CD4-positive, alpha-beta T cell treated with Interleukin-4 for 4 hours (primary cell): ENCODE measurements around the gene HOXA5.

Source experiments
- DNase-seq: peaks from one replicate; pipeline ENCODE4 v3.0.0-alpha.2; 2020

Gene HOXA5

DNA sequence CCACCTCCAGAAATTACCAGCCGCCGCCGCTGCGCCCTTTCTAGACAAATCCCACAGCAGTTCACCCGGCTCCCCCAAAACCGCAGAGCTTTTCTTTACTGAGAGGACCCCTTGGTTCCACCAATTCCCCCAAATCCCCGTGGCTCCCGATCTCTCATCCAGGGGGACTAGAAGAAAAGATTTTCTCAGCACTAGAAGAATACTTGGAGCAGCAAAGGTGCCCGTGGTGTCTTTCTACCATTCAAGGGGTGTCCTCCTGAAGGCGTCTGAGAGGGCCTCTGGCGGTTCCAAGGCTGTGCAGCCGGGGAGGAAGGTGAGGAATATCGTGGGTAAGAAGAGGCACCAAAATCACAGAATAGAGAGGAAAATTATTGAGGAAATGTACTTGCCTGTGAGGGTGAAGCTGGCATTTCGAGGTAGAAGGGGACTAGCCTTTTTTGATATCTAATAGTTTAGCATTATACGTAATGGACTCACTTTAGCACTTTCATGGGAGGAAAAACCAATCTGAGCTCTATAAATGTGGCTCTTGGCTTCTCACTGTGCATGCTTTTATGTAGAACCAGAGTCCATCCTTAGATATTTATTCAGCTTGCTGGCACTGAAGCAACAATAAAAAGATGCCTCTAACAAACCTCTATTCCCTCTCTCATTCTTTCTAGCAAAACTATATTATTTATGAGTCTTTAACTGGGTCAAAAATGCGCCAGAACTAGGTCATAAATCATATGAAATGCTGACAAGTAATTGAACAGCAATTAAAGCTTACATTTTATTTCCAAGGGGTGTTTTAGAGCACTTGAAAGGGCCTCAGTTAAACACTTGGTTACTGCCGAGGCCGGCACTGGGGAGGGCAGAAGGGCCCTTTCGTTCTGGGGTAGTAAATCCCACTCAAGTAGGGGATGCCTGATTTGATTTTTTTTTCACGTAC is 27.2 kb downstream of the HOXA5 start:
- DNase-seq, result no peak

DNA sequence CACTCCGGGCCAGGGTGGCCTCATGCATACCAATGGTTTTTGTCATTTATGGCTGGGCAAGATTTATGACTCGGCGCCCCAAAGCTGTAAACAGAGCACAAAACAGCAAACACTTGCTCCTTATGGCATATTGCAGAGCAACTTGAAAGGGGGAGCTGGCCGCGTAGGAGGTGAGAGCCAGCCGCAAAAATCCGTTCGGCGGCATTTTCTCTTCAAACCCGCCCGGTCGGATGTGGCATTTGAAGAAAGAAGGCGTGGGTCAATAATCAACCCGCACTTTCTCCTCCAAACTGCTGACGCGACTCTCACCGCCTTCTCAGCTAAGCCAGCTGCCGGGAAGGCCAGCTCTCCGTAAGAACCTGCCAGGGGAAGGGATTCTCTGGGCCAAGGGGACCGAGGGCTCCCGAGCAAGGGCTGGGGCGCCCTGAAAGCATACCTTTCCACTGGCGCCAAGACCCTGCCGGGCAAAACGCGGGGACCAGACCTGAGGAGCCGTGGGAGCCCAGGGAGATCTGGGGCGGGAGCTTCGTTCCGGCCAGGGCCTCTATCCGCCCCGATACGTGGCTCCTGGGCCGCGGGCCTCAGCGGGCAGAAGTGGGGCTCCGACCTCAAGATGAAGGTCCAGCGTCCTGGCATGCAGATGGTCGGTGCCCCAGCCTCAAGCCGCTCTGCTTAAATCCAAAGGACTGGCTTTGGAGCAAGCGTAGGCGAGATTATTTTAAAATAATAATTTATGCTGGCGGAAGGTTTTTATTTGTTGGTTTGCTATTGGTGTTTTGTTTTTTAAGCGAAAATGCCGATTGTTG is 28.1 kb downstream of the HOXA5 start:
- DNase-seq, result no peak

DNA sequence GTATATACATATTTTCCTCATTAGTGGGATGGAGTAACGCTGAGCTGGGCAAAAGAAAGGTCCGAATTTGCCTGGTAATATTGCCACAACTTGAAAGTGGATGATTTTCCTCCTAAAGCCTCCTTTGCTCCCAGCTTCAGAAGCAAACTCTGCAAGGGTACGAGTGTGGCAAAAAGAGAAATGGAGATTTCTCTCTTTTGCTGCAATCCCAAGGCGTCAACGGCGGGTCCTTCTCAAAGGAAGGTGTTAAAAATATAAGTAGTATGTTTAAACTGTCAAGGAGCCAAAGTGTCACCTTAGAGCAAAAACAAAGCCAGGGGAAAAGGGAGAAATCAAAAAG is 28.6 kb downstream of the HOXA5 start:
- no peak for DNase-seq

DNA sequence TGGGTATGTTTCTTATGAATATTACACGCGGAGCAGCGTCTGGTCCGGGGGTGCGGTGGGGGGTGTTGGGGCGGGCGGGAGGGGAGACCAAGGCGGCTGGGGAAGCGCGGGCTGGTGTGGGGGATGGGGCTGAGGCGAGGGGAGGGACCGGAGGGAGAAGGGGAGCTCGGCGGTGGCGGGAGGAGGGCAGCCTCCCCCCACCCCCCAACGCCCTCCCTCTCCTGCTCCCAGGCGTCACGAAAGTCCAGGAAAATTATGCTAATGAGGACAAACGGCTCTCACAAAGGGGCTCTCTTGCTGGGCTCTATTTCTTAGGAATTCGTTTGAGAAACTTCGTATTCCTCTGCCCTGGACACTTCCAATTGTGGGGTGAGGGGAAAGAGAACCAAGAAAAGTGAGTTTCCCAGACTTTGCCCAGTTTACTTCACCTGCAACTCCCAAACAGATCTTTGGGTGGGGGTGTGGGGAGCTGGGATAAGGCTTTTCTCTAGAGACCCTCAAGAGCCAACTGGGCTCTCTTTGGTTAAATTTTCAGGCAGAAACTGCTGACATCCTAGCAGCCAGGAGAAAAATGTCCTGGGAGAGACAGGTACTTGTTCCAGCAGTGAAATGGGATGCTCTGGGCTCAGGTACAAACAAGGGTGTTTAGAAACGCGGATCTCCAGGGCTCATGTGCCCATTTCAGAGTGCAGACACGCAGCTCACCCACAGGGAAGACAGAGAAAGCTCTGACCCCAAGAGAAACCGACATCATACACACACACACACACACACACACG is 29.3 kb downstream of the HOXA5 start:
- no peak for DNase-seq

DNA sequence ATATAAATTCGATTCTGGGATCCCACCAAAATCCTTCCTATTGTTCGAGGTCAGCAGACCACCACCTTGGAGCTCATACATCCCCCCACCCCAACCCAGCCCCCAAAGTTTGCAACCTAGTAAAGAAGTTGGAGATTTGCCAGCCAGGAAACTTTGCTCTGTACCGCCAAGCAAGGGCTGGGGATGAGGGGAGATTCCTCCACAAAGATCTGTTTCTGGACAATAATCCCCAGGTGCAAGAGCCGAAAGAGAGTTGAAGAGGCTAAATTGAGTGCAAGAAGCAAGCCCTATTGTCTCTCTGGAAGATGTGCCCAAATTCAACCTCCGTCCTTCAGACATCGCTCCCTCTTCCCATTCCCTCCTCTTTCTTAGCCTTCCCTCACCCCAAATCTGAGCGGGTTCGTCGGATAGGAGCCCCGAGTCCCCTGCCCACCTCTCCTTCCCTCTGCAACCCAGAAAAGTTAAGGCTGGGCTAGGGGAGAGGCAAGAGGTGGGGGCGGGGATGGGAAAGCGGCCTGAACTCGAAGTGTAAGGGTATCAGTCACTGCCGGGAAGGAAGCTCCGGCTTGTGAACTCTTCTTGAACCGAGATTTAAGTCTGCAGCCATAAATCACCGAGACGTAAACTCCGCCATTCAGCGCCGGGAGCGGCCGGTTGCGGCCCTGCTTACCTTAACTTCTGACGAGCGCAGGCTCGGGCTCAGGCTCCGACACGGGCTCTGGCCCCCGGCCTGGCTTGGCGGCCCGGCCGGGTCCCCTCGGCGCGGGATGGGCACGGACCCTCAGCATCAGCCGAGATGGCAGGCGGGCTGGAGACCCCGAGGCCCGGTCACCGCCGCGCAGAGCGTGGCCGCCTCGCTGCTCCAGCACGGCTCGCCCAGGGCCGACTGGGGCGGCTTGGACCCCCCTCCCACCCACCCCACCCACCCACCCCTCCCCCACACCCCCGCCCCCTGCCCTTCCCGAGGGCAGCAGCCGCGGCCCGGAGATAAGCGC is 30.2 kb downstream of the HOXA5 start:
- DNase-seq, result no peak

DNA sequence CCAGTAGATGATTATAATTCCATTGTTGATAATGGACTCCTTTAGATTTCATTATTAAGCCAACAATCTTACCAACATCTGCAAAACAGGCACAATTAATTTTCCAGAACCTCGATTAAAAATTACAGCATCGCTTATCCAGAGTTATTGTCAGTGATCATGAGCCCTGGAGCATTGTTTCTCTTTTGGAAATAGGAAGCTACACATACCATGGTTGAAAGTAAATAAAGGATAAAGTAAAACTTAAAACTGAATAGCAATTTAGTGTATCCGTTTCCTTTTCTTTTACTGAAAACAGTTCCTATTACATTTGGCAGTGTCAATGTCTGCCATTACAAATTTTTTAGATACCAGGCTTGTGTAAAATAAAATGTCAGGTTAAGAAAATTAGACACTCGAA is 31.1 kb downstream of the HOXA5 start:
- DNase-seq, result no peak

DNA sequence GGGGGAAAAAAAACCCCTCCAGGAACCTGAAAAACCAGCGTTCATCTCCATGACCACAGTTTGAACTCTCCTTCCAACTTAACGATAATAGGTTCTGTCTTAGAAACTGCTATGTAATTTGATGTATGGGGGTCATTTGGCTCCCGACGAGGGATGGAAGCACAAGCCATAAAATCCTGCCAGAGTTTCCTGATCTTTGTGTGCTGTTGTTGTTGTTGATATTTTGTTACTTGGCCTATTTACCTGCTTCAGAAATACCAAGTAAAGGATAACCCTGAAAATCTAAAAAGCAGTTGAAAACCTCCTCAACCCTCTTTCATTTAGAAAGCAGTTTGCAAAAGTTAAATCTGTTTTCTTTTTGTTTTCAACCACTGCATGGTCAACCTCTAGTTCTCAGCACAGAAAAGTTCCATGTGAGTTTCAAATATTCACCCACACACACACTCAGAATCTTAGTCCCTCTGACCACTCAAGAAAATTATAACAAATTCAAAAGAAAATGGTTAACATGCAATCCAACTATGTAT is 31.7 kb downstream of the HOXA5 start:
- no peak for DNase-seq

DNA sequence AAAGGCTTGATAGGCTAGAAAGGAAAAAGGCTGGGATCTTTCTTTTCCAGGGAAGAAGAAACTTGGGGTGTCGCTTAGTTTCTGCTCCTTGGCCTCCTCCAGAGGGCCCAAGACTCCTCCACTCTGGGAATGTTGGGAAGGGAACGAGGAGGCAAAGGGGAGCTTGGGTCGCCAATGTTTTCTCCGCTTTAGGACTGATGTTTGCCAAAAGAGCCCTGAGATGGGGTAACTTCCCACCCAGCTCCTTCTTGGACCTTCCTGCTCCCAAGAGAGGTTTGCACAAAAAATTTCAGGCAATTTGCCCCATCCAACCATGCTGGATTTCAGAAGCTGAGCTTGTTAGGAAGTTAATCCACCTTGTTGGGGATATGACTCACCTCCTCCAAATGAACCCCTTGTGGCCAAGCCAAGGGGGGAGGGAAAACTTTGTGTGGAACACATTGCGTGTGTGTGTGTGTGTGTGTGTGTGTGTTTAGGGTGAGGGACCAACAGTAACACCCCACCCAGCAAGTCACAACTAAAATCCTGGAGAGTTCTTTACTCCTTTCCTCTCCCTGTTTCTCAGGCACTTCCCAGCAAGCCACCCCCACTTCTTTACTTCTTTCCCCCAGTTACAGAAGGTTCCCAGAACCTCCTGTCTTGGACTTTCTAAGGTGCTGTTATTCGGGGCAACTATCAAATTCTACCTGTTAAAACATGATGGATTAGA is 32.3 kb downstream of the HOXA5 start:
- DNase-seq, result no peak

DNA sequence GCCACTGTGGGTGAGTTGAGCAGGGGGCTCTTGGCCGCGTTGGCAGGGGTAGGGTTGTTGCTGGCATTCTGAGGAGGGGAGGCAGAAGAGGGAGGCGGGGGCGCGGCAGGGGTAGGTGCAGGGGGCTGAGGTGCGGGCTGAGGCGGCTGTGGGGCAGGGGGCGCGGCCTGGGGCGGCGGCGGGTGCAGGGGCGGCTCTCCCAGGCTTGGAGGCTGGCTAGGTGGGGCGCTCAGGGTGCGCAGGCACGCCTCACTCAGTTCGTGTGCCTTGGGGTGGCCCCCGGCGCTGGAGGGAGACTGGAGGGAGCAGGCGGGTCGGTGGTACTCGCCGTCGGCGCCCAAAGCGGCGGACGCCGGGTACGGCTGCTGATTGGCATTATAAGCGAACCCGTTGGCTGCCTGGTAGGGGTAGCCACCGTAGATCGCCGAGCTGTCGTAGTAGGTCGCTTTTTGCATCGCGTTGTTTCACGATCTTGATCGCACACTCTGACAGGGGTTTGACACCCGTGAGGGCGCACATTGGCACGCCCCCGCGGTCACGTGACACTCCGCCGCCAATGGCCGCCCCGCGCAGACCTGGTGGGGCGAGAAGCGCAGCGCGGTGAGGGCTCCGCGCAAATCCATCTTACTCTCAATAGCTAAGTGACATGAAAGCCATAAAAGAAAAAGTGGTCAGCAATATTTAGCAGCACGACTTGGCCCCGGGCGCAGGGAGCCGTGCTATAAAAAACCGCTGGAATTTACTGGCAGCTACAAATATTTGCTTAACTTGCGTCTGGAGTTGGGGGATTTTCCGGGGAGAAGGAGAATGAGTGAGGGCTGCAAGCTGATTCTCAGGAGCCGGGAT is 33.1 kb downstream of the HOXA5 start:
- DNase-seq, result no peak

DNA sequence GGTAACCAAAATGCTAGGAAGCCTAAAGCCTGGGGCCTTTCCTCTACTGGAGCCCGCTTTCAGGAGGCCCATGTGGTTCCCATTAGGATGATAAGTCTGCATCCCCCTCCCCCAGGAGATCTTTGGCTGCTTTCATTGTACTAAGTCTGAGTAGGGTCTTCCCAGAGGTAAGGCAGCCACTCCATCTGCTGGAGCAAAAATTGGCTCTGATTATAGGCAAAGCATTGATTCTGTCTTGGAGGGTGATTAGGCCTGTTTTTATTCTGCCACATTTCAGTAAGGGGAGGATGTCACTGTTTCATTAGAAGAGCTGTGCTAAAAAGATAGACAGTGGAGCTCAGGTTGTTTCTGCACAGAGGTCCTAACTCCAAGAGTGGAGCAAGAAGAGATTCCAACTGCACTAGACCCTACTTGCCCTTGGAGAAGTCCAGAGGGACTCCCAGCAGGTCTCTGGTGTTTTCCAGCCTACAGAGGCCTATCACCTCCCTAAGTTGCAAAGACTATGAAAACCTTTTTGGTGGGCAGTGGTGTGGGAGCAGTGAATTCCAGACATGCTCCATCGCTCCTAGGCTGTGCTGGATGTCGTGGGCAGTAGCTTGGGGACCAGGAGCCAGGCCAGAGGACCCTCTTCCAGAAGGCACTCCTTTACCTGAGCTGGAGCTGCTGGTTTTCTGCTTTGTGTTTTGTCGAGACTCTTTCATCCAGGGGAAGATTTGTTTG is 33.9 kb downstream of the HOXA5 start:
- no peak for DNase-seq

DNA sequence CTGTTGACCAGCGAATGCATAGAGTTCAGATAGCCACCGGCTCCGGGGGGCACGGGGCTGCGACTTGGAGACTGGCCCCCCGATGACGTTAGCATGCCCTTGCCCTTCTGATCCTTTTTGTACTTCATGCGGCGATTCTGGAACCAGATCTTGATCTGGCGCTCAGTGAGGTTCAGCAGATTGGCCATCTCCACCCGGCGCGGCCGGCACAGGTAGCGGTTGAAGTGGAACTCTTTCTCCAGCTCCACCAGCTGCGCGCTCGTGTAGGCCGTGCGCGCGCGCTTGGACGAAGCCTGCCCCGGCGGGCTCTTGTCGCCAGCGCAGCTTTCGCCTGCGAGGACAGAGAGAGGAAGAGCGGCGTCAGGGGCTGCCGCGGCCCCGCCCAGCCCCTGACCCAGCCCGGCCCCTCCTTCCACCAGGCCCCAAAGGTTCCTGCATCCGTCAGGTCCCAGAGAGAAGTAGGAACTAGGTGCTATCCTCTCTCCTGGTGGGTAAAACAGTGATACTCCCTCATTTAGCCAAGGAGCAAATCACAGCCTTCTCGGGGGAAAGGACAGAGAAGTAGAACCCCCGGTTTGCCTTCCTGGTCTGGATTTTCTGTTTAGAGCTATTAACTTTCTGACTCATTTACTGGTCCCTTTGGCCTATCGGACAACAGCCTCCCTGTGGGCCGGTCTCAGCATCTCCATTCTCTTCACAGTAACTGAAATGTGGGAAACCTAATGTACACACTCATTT is 34.9 kb downstream of the HOXA5 start:
- no peak for DNase-seq

DNA sequence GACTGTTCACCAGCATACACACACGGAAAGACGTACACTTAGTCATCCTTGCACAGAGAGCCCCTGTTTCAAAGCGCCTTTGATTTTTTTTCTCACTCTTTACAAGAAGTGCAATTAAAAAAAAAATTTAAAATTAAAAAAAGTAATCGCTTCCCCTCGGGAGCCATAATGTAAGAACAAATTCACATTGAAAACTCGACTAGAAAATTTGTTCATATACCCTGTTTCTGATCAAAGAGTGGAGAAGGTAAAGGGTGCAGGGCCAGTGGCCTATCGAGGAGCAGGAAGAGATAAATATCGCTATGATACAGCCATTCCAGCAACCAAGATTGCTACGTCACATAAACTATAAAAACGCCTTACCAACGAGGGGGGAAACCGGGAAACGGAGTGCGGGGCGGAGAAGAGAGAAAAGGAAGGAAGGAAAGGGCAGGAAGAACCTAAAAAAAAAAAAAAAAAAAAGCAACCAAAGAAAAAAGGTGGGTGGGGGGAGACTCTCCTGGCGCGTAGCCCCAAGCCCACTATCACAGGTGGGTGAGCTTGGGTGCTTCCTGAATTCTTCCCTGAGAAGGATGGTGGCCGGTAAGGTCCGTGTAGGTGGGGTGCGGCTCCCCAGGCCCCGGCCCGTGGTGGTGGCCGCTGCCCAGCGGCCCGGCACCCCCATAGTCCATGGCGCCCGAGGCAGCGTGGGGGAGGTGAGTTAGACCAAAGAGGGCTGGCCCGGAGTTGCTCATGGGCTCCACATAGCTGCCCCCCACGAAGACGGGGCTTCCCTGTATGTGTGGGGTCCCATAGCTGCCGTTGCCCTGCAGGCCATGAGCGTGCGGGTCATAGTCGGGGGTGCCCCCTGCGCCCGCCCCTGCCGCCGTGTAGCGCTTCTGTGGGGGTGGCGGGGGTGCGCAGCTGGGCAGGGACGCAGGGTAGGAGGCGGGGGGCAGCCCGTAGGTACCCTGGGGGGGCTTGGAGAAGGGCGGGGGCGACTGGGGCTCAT is 35.8 kb downstream of the HOXA5 start:
- no peak for DNase-seq

DNA sequence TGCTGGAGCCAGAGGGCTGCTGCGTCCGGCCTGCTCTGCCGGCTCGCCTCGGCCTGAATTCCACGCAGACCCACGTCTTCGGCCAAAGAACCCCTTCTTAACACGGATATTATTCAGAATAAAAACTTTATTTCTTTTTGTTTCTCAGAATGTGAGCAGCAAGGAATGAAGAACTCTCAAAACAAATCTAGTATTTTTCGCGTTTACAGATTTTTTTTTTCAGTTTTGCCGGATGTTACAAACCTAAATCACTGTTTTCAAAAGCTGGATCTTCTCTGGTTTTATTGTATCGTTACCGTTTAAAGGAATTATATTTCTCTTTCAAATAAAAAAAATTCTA is 36.6 kb downstream of the HOXA5 start:
- no peak for DNase-seq

DNA sequence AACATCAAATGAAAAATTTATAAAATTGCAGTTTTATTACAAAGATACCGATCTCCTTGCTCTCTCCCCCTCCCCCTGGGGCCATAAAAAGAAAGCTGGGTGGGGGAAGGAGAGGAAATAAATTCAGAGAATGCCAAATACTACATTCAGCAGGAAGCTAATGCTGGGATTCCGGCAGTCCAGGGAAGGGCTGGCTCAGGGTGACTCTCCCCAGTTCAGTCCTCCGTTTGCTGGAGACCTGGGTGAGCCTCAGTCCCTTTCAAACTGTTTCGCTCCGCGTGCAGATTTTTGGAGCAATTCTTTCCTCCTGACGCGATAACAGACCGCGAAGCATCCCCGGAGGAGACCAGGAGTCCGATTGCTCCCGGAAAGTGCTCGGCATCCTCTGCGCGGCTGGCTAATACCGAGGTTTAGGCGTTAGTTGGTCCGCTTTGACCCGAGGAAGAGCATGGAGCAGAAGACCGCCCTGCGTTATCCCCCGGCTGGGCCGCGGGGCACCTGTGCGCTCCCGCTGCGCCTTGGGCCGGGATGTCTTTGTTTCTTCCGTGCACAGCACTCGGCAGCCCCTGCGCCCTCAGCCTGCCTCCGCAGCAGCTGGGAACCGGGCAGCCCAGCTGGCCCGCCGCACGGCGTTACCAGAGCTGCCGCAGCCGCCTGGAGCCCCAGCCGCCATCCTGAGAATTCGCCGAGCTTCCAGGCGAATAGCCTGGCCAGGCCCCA is 37.1 kb downstream of the HOXA5 start:
- no peak for DNase-seq

DNA sequence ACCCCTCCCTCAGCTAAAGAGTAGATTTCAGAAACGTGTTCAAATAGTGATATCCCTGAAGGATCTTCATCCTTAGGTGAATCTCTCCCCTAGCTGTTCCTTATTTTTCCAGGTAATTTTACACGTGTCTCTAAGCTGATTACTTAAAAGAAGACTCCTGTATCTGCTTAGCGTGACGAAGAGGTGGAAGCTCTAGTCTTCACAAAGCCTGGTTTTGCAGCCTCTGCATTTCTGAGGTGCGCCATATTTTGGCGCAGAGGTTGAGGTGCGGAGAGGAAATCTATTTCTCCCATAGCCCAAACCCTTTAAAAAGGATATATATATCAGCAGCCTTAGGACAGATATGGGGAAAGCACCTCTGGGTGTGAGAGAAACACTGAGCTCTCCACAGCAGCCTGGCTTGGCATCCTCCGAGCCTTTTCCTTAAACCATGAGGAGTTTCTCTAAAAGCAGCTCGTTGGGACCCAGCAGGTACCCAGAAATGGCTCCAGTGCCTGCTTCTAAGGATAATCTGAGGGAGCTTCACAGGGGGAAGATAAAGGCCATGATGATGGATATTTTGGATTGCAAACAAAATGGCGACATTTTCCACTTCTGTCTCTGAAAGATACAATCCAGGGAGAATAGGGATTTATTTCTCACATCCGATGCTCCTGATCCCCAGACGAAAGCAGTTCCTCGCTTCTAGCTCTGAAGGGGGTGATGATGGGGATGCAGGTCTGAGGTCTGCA is 38.0 kb downstream of the HOXA5 start:
- DNase-seq, result no peak
